NB4 (cell line): ENCODE data around the gene PCGF3.

Experiments used
- POLR2A ChIP-seq: IDR thresholded peaks from 2 replicates; pipeline ENCODE4 v1.6.1; 2011; ENCODE audit warnings: mild to moderate bottlenecking; ENCODE audit not compliant: insufficient read length; ENCODE audit errors: extremely low read depth
- TF ChIP-seq, protein P1 (sequence below): IDR thresholded peaks from one replicate; pipeline ENCODE4 v1.5.1; 2012; ENCODE audit warnings: low read depth, low read length

DNA sequence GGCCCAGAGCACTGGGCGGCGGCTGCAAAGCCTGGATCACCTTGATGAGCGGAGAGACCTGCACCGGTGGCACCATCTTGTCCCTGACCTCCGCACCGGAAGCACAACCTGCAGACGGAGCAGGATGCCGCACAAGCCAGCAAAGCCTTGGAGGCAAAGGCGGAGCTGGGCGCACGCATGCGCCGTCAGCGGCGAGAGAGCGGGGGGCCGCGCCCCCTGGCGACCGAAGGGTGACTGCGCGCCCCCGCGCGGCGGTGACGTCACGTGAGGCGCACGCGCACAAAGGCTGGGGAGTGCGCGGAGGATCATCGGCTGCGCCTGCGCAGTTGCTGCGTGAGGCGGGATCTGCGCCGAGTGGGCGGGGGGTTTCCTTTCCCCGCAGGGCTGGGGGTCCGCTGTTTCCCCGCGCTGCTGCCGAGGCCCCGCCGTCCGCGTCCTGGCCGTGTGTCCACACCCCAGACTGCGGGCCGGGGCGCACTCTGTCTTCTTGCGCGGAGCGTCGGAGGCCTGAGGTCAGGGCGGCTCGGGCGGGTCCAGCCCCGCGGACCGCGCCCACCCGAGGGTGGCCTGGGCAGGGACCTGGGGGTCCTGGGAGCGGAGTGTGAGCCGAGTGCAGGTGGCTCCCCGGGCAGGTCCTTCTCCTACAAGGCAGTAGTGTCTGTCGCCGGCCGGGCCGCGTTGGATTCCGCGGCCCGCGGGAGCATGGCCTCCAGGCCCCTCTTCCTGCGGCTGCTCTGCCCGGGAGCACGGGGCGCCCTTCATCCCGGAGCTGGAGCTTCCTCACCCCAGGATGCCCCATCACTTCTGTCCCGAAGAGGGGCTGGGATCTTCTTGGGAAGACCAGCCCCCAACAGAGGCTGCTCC is 31.2 kb upstream of the PCGF3 start, which contains the start of the genes ATP5ME and MYL5:
- TF ChIP-seq, protein P1, sequence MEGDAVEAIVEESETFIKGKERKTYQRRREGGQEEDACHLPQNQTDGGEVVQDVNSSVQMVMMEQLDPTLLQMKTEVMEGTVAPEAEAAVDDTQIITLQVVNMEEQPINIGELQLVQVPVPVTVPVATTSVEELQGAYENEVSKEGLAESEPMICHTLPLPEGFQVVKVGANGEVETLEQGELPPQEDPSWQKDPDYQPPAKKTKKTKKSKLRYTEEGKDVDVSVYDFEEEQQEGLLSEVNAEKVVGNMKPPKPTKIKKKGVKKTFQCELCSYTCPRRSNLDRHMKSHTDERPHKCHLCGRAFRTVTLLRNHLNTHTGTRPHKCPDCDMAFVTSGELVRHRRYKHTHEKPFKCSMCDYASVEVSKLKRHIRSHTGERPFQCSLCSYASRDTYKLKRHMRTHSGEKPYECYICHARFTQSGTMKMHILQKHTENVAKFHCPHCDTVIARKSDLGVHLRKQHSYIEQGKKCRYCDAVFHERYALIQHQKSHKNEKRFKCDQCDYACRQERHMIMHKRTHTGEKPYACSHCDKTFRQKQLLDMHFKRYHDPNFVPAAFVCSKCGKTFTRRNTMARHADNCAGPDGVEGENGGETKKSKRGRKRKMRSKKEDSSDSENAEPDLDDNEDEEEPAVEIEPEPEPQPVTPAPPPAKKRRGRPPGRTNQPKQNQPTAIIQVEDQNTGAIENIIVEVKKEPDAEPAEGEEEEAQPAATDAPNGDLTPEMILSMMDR, result peak; percentile 98
- peak; percentile 88 for TF ChIP-seq POLR2A
